CD14-positive monocyte (primary cell): ENCODE results near the gene CYB5RL. TPM values are rescaled to one million over a fixed set of nuclear protein-coding genes. Genes with fewer than 3 reads are reported as not detected.
A peak's percentile ranks its signal among the peaks of the same experiment; 100 is the strongest.

Experiments used
- DNase-seq, 3 donors: peaks; one replicate each; pipeline ENCODE4 v3.0.0-alpha.2; 2011 to 2022
- H2AFZ ChIP-seq: 2 replicates; pipeline ENCODE4 v1.6.0; 2012; ENCODE audit warnings: mild to moderate bottlenecking, low read depth, low read length, inconsistent platforms; ENCODE audit not compliant: insufficient read depth, poor library complexity, severe bottlenecking
- H3K27ac ChIP-seq, 2 donors: 1 replicate in 1 of 2; 2 replicates in 1 of 2; pipeline ENCODE4 v1.5.1; 2012 to 2013; ENCODE audit warnings: low read length in 2 of 2, control low read depth in 1 of 2, inconsistent platforms in 1 of 2, low read depth in 1 of 2, mild to moderate bottlenecking in 1 of 2
- H3K27me3 ChIP-seq, 2 donors: one replicate each; pipeline versions ENCODE4 v1.6.0 to v1.6.1; 2011 to 2013; ENCODE audit warnings: low read length in 2 of 2; ENCODE audit not compliant: control insufficient read depth in 2 of 2, insufficient read depth in 2 of 2
- H3K36me3 ChIP-seq, 2 donors: replicated peaks in 1 of 2; 1 replicate in 1 of 2; 2 replicates in 1 of 2; pipeline versions ENCODE4 v1.5.1 to v1.6.1; 2012 to 2013; ENCODE audit warnings: low read length in 2 of 2, control low read depth in 1 of 2, inconsistent platforms in 1 of 2, mild to moderate bottlenecking in 1 of 2; ENCODE audit not compliant: insufficient read depth in 2 of 2, control insufficient read depth in 1 of 2
- H3K4me1 ChIP-seq, 2 donors: 1 replicate in 1 of 2; 2 replicates in 1 of 2; pipeline versions ENCODE4 v1.5.1 to v1.6.1; 2012 to 2013; ENCODE audit warnings: low read length in 2 of 2, control low read depth in 1 of 2, inconsistent platforms in 1 of 2, mild to moderate bottlenecking in 1 of 2, moderate library complexity in 1 of 2; ENCODE audit not compliant: insufficient read depth in 2 of 2, control insufficient read depth in 1 of 2
- H3K4me2 ChIP-seq: replicated peaks from 2 replicates; pipeline ENCODE3; 2012; ENCODE audit warnings: low read length, moderate library complexity, mild to moderate bottlenecking; ENCODE audit not compliant: poor library complexity, severe bottlenecking; ENCODE audit errors: extremely low read depth
- H3K4me3 ChIP-seq, 3 experiments: fragments of 200-600 bp in 1 of 3; sonication (generic) in 1 of 3; replicated peaks in 1 of 3; 1 replicate in 2 of 3; 2 replicates in 1 of 3; pipeline ENCODE4 v1.5.1; 2011 to 2013; ENCODE audit warnings: low read length in 3 of 3, mild to moderate bottlenecking in 3 of 3, control low read depth in 2 of 3, low read depth in 2 of 3, inconsistent platforms in 1 of 3, moderate library complexity in 1 of 3
- H3K79me2 ChIP-seq: 2 replicates; pipeline ENCODE4 v1.6.0; 2012; ENCODE audit warnings: mild to moderate bottlenecking, control low read depth, inconsistent platforms, low read length, moderate library complexity; ENCODE audit not compliant: insufficient read depth
- H3K9ac ChIP-seq: 2 replicates; pipeline ENCODE4 v1.6.0; 2017; ENCODE audit warnings: low read length, mild to moderate bottlenecking; ENCODE audit not compliant: insufficient read depth, poor library complexity, severe bottlenecking
- H3K9me3 ChIP-seq, 2 donors: replicated peaks in 1 of 2; 1 replicate in 1 of 2; 2 replicates in 1 of 2; pipeline versions ENCODE4 v1.5.1 to v1.6.1; 2012 to 2013; ENCODE audit warnings: low read length in 2 of 2, control low read depth in 1 of 2; ENCODE audit not compliant: control insufficient read depth in 1 of 2, insufficient read depth in 1 of 2
- H4K20me1 ChIP-seq: 2 replicates; pipeline ENCODE4 v1.6.0; 2012; ENCODE audit warnings: mild to moderate bottlenecking, low read length, control low read depth, moderate library complexity; ENCODE audit not compliant: insufficient read depth
- H3K27ac Mint-ChIP-seq, 7 donors: one replicate each; pipeline ENCODE4 v1.8.0; 2020; ENCODE audit warnings: mild to moderate bottlenecking in 7 of 7, mixed read lengths in 7 of 7, moderate library complexity in 6 of 7, inconsistent platforms in 2 of 7
- H3K27me3 Mint-ChIP-seq, 3 donors: one replicate each; pipeline ENCODE4 v1.8.0; 2021 to 2022; ENCODE audit warnings: low read depth in 3 of 3, mild to moderate bottlenecking in 3 of 3, mixed read lengths in 3 of 3, moderate library complexity in 3 of 3, inconsistent platforms in 1 of 3
- H3K36me3 Mint-ChIP-seq, 2 donors: one replicate each; pipeline ENCODE4 v1.8.0; 2020; ENCODE audit warnings: mixed read lengths in 2 of 2, inconsistent platforms in 1 of 2, mild to moderate bottlenecking in 1 of 2
- H3K4me1 Mint-ChIP-seq: one replicate; pipeline ENCODE4 v1.8.0; 2020; ENCODE audit warnings: mild to moderate bottlenecking, mixed read lengths
- H3K4me3 Mint-ChIP-seq, 2 donors: one replicate each; pipeline ENCODE4 v1.8.0; 2020; ENCODE audit warnings: mild to moderate bottlenecking in 2 of 2, mixed read lengths in 2 of 2, moderate library complexity in 1 of 2
- H3K9me3 Mint-ChIP-seq, 7 donors: one replicate each; pipeline ENCODE4 v1.8.0; 2020 to 2022; ENCODE audit warnings: mixed read lengths in 7 of 7, mild to moderate bottlenecking in 6 of 7, moderate library complexity in 6 of 7, inconsistent platforms in 2 of 7
- WGBS: methylation state at CpG from one replicate; pipeline ENCODE4 v1.1.5; 2013; ENCODE audit warnings: missing lambda C conversion rate; ENCODE audit not compliant: insufficient coverage; 5-methylcytosine and 5-hydroxymethylcytosine counted together
- intact Hi-C, 2 donors: fragments of 100-400 bp; cut with micrococcal nuclease; formaldehyde crosslinking; loops; one replicate each; pipeline versions ENCODE4 v1.15.0 to v1.15.1; 2023
- polyA plus RNA-seq, 3 donors: library from polyadenylated mRNA; depleted of rRNA in 1 of 3; unstranded in 2 of 3; stranded (reverse) in 1 of 3; fragments of 300-500 nt in 2 of 3; fragments of >200 nt in 1 of 3; fragmentation: Illumina TruSeq in 2 of 3; gene quantifications; 1 replicate in 2 of 3; 2 replicates in 1 of 3; pipeline ENCODE4 v1.2.3, GENCODE V29; 2012 to 2021
- TF ChIP-seq, protein P1 (sequence below): fragments of 200-600 bp; IDR thresholded peaks from one replicate; pipeline ENCODE4 v1.8.0; 2022; ENCODE audit warnings: antibody characterized with exemption, mild to moderate bottlenecking

CYB5RL gene
- polyA plus RNA-seq, 3 donors, result 0.76 to 3.9 (median 1.5) TPM

- Histone ChIP-seq H3K27ac (no peak overlapping the region), H3K9ac (no peak overlapping the region), H4K20me1 (no peaks in the 10 kb centered on the region), H3K79me2 (no peaks in the 10 kb centered on the region), H3K9me3 (no peaks in the 10 kb centered on the region), H3K36me3 (peaks cover 21 to 52% of the 10 kb centered on the region in 2 donors), H3K4me1 (no peaks in the 10 kb centered on the region), H3K27me3 (no peaks in the 10 kb centered on the region), H3K4me3 (no peak overlapping the region), H3K4me2 (no peak overlapping the region), H2AFZ (no peak overlapping the region)
- no peak for DNase-seq
- Mint-ChIP-seq H3K27ac (peak overlapping the region in 1 of 7 donors; percentile 38), H3K4me3 (no peak overlapping the region), H3K4me1 (no peaks in the 10 kb centered on the region), H3K36me3 (peaks cover 31 to 42% of the 10 kb centered on the region in 2 donors), H3K9me3 (peaks cover 0 to 2% (median 0%) of the 10 kb centered on the region in 7 donors), H3K27me3 (no peaks in the 10 kb centered on the region)
- intact Hi-C loops, result no loop called here
- TF ChIP-seq, protein P1, sequence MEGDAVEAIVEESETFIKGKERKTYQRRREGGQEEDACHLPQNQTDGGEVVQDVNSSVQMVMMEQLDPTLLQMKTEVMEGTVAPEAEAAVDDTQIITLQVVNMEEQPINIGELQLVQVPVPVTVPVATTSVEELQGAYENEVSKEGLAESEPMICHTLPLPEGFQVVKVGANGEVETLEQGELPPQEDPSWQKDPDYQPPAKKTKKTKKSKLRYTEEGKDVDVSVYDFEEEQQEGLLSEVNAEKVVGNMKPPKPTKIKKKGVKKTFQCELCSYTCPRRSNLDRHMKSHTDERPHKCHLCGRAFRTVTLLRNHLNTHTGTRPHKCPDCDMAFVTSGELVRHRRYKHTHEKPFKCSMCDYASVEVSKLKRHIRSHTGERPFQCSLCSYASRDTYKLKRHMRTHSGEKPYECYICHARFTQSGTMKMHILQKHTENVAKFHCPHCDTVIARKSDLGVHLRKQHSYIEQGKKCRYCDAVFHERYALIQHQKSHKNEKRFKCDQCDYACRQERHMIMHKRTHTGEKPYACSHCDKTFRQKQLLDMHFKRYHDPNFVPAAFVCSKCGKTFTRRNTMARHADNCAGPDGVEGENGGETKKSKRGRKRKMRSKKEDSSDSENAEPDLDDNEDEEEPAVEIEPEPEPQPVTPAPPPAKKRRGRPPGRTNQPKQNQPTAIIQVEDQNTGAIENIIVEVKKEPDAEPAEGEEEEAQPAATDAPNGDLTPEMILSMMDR, result no peak
- WGBS, result 92% methylated on average over 2 of the region's 5 CpGs
Measured at GRCh38 chr1:54193453-54193852, 6.4 kb downstream of the CYB5RL start.

GRCh38 chr1:54191525-54191924 lies 8.3 kb downstream of the CYB5RL start:
- no peaks in the 10 kb centered on the region for H3K4me1 Mint-ChIP-seq
- no peaks in the 10 kb centered on the region for H3K9me3 Mint-ChIP-seq
- H3K4me3 Mint-ChIP-seq, result no peak overlapping the region
- Histone ChIP-seq H3K9me3 (no peaks in the 10 kb centered on the region), H3K4me1 (no peaks in the 10 kb centered on the region), H3K36me3 (peaks cover 21 to 60% of the 10 kb centered on the region in 2 donors), H4K20me1 (no peaks in the 10 kb centered on the region), H3K4me3 (no peak overlapping the region), H2AFZ (no peak overlapping the region), H3K9ac (no peak overlapping the region), H3K27me3 (no peaks in the 10 kb centered on the region), H3K79me2 (no peaks in the 10 kb centered on the region), H3K27ac (no peak overlapping the region), H3K4me2 (no peak overlapping the region)
- peaks cover 42 to 51% of the 10 kb centered on the region in 2 donors for H3K36me3 Mint-ChIP-seq
- peak overlapping the region in 1 of 7 donors; percentile 46 for H3K27ac Mint-ChIP-seq
- WGBS, result 100% methylated on average over 1 of the region's 1 CpG
- intact Hi-C loops, result no loop called here
- TF ChIP-seq, protein P1, result no peak
- DNase-seq, result no peak
- peaks cover 0 to 3% (median 0%) of the 10 kb centered on the region in 3 donors for H3K27me3 Mint-ChIP-seq
